ENCODE measurements around the gene PCYT2. TPM values are rescaled to one million over a fixed set of nuclear protein-coding genes. Genes with fewer than 3 reads are reported as not detected.

Gene PCYT2
- total RNA-seq, 6 experiments from 2014 or later, result 63.5 to 103 (median 89.3) TPM

DNA sequence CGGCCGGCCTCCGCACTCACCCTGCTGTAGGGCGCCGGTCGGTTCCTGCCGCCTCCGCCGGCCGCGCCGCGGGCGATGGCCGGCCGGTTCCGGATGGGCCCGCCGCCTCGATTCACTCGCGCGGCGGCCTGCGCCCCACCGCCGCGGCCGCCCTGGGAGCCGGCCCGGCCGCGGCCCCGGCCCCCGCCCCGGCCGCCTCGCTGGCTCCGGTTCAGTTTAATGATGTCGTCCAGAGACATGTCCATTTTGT, 20.0 kb downstream of the PCYT2 start:
- H3K36me3 ChIP-seq, result peaks cover 3 to 51% (median 18%) of the 10 kb centered on the region in 4 donors
- no peaks in the 10 kb centered on the region for H3K9me3 ChIP-seq
- H3K27ac ChIP-seq, result peak overlapping the region; percentile 15 to 75 (median 67)

DNA sequence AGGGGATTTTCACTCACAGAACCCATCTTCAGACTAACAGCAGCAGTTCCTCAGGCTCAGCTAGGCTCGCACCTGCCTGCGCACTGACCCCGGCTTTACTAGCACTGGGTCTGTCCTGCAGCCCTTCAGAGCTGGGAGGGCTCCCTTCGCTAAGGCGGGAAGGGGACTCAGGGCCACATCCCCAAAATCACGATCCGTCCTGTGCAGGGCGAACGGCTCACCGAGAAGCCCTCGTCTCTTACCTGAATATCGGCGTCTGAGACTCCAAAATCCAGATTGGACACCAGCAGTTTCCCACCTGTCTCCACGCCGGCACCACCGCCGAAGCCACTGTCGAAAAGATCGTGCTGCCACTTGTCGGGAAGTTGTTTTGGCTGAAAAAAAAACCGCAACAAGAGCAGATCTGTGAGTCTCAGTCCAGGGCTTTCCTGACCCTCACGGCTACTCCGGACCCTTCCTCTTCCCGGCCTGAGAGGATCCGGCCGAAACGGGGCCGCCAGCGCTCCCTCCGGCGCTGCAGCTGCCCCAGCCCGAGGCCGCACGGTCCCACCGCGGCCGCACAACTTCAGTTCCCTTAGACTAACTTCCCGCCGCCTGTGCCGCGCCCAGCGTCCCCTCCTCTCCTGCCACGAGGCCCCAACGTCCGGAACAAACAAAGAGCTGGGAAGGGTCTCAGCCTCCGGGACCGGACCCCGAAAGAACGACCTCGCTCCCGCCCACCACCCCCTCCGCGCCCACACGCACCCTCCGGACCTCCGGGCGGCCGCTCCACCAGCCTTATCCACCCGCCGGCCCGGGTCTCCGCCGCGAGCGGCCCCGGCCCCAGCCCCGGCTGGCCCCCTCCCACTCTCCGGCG, 20.5 kb downstream of the PCYT2 start:
- peak overlapping the region; percentile 81 to 91 (median 91) for H3K4me3 ChIP-seq

More for the DNA sequence above, 20.0 kb downstream of the PCYT2 start:
- intact Hi-C loops (cut with DNase I), result no loop called here
- ATAC-seq (no peak), DNase-seq (no peak)
- peaks cover 0 to 19% (median 5%) of the 10 kb centered on the region in 4 donors for H3K4me1 ChIP-seq
- WGBS (ENCODE audit: insufficient coverage, low coverage, low lambda C conversion rate, missing lambda C conversion rate), result no CpG with 5 or more reads among the region's 40 CpGs
- peak overlapping the region; percentile 81 to 91 (median 91) for H3K4me3 ChIP-seq
- no peak for TF ChIP-seq POLR2A (IDR thresholded peaks at IDR 0.05)
- TF ChIP-seq, protein P1, sequence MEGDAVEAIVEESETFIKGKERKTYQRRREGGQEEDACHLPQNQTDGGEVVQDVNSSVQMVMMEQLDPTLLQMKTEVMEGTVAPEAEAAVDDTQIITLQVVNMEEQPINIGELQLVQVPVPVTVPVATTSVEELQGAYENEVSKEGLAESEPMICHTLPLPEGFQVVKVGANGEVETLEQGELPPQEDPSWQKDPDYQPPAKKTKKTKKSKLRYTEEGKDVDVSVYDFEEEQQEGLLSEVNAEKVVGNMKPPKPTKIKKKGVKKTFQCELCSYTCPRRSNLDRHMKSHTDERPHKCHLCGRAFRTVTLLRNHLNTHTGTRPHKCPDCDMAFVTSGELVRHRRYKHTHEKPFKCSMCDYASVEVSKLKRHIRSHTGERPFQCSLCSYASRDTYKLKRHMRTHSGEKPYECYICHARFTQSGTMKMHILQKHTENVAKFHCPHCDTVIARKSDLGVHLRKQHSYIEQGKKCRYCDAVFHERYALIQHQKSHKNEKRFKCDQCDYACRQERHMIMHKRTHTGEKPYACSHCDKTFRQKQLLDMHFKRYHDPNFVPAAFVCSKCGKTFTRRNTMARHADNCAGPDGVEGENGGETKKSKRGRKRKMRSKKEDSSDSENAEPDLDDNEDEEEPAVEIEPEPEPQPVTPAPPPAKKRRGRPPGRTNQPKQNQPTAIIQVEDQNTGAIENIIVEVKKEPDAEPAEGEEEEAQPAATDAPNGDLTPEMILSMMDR (IDR thresholded peaks at IDR 0.05), result no peak
- H3K27me3 ChIP-seq, result no peaks in the 10 kb centered on the region

DNA sequence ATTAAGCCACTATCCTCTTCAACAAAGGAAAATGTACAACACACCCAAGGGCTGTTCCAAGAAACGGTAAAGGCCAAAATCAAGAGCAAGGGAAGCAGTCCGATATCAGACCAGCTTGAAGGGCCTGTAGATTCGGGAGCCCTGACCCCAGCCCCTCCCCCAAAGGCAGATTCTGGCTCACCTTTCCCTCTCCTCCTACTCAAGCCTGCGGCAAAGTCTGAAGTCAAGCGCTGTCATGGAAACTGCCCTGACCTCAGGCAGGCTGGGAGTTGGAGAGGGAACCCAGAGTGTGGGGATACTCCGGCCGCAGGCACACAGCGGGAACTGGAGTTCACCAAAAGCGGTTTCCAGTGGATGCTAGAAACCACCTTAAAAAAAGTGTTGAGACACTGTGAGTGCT, 21.6 kb downstream of the PCYT2 start:
- Histone ChIP-seq H3K27me3 (no peaks in the 10 kb centered on the region), H3K9me3 (no peaks in the 10 kb centered on the region), H3K27ac (no peak overlapping the region), H3K4me3 (no peak overlapping the region), H3K4me1 (peaks cover 0 to 19% (median 5%) of the 10 kb centered on the region in 4 donors), H3K36me3 (peaks cover 4 to 41% (median 11%) of the 10 kb centered on the region in 4 donors)
- intact Hi-C loops (cut with DNase I), result loop anchor here in 1 of 2 donors (10.0 kb wide), 1 partner anchor 125 kb away; no protein-coding TSS in a partner anchor
- WGBS (ENCODE audit: insufficient coverage, low coverage, low lambda C conversion rate, missing lambda C conversion rate), result 100% methylated on average over 1 of the region's 9 CpGs
- DNase-seq (no peak), ATAC-seq (no peak)
- TF ChIP-seq, protein P1 (IDR thresholded peaks at IDR 0.05), result no peak
- TF ChIP-seq POLR2A (IDR thresholded peaks at IDR 0.05), result no peak

More for the DNA sequence above, 20.5 kb downstream of the PCYT2 start:
- Histone ChIP-seq H3K9me3 (no peaks in the 10 kb centered on the region), H3K27ac (peak overlapping the region; percentile 15 to 75 (median 67)), H3K36me3 (peaks cover 3 to 50% (median 16%) of the 10 kb centered on the region in 4 donors), H3K4me1 (peaks cover 0 to 19% (median 5%) of the 10 kb centered on the region in 4 donors), H3K27me3 (no peaks in the 10 kb centered on the region)
- intact Hi-C loops (cut with DNase I), result no loop called here
- TF ChIP-seq, protein P1 (IDR thresholded peaks at IDR 0.05), result no peak
- TF ChIP-seq POLR2A (IDR thresholded peaks at IDR 0.05), result no peak
- peak in 1 of 3 donors; percentile 28 for DNase-seq
- WGBS (ENCODE audit: insufficient coverage, low coverage, low lambda C conversion rate, missing lambda C conversion rate), result 8% methylated on average over 20 of the region's 69 CpGs
- no peak for ATAC-seq

DNA sequence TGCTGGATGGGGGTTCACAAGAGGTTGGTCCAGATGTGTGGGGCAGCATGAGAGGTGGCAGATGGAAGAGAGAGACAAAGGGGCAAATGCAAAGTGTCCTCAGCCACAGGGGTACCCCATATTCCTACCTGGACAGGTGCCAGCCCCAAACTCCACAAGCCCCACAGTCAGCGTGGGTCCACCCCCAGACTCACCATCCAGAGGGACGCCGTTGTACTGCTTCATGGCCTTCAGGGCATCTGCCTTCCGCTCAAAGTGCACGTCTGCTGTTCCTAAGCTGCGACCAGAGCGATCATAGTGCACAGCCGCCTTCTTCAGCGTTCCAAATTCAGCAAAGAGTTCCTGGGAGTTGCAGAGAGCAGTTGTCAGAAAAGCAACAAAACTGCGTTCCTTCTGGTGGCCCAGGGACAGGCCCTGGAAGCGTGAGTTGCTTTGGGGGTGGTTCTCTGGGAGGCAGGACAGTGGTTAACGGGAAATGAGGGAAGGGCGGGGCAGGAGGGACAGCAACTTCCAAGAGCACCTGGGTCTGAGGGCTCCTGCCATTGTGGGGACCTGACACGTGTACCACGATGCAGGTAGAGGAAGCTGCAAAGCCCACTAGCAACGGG, 22.1 kb downstream of the PCYT2 start:
- H3K27me3 ChIP-seq, result no peaks in the 10 kb centered on the region
- no peak for DNase-seq
- intact Hi-C loops (cut with DNase I), result loop anchor here in 1 of 2 donors (10.0 kb wide), 1 partner anchor 126 kb away; no protein-coding TSS in a partner anchor
- no peaks in the 10 kb centered on the region for H3K9me3 ChIP-seq
- peaks cover 4 to 36% (median 10%) of the 10 kb centered on the region in 4 donors for H3K36me3 ChIP-seq
- H3K4me1 ChIP-seq, result peaks cover 0 to 19% (median 5%) of the 10 kb centered on the region in 4 donors
- no peak for TF ChIP-seq POLR2A (IDR thresholded peaks at IDR 0.05)
- TF ChIP-seq, protein P1 (IDR thresholded peaks at IDR 0.05), result no peak
- no peak overlapping the region for H3K27ac ChIP-seq
- WGBS (ENCODE audit: insufficient coverage, low coverage, low lambda C conversion rate, missing lambda C conversion rate), result 88% methylated on average over 11 of the region's 16 CpGs
- no peak overlapping the region for H3K4me3 ChIP-seq
- no peak for ATAC-seq

Measured in right lobe of liver (tissue), 6 donors.